GM19238 (cell line): ENCODE data around the gene CFL2.
A peak's percentile ranks its signal among the peaks of the same experiment; 100 is the strongest.
"Not testable (repeated sequence)": the region's sequence is repeated elsewhere in the genome, so short reads cannot be mapped to it uniquely, and the experiment has no call there.

ENCODE experiments used
- DNase-seq: peaks from one replicate; pipeline ENCODE4 v3.0.0; 2011; ENCODE audit warnings: low spot score; ENCODE audit not compliant: insufficient read length

The CFL2 gene

GRCh38 chr14:34714320-34715126 is at the start of gene CFL2:
Gene CFL2 (minus strand): TSS chr14:34714593. CDS start chr14:34714540, 53 bp downstream.
- peak; percentile 89 for DNase-seq

GRCh38 chr14:34755215-34755614 is 40.8 kb upstream of the CFL2 start:
- no peak for DNase-seq

GRCh38 chr14:34754687-34755086 is 40.3 kb upstream of the CFL2 start:
- DNase-seq = no peak

- DNase-seq = no peak
Measured at GRCh38 chr14:34750670-34751069, 36.3 kb upstream of the CFL2 start.

GRCh38 chr14:34750233-34750632 is 35.8 kb upstream of the CFL2 start:
- DNase-seq = no peak

GRCh38 chr14:34749408-34749807 is 35.0 kb upstream of the CFL2 start:
- DNase-seq = no peak

- no peak for DNase-seq
Measured at GRCh38 chr14:34742270-34743115, 28.1 kb upstream of the CFL2 start.

- DNase-seq = no peak
Measured at GRCh38 chr14:34741840-34742239, 27.4 kb upstream of the CFL2 start.

GRCh38 chr14:34740139-34740538 is 25.7 kb upstream of the CFL2 start:
- not testable (repeated sequence) for DNase-seq

GRCh38 chr14:34737079-34737478 is 22.7 kb upstream of the CFL2 start:
- not testable (repeated sequence) for DNase-seq

- no peak for DNase-seq
Measured at GRCh38 chr14:34733245-34733644, 18.9 kb upstream of the CFL2 start.

- DNase-seq = no peak
Measured at GRCh38 chr14:34732802-34733201, 18.4 kb upstream of the CFL2 start.

- no peak for DNase-seq
Measured at GRCh38 chr14:34723867-34724266, 9.5 kb upstream of the CFL2 start.

- peak; percentile 36 for DNase-seq
Measured at GRCh38 chr14:34722723-34723545, 8.5 kb upstream of the CFL2 start.

- no peak for DNase-seq
Measured at GRCh38 chr14:34721129-34721528, 6.7 kb upstream of the CFL2 start.

GRCh38 chr14:34718750-34719304 is 4.4 kb upstream of the CFL2 start:
- DNase-seq = no peak

GRCh38 chr14:34715127-34715863 is 902 bp upstream of the CFL2 start:
- DNase-seq = no peak

- peak; percentile 15 for DNase-seq
Measured at GRCh38 chr14:34713681-34714319, 593 bp downstream of the CFL2 start.

GRCh38 chr14:34713122-34713680 is 1.2 kb downstream of the CFL2 start:
- DNase-seq = no peak
